ENCODE measurements around the gene RNFT2.
"Not testable (repeated sequence)": the region's sequence is repeated elsewhere in the genome, so short reads cannot be mapped to it uniquely, and the experiment has no call there.

The RNFT2 gene

GRCh38 chr12:116792403-116792802, 54.3 kb downstream of the RNFT2 start:
- in situ Hi-C loops (cut with HindIII; ENCODE audit: low sequenced_read_pairs) = no loop called here

DNA sequence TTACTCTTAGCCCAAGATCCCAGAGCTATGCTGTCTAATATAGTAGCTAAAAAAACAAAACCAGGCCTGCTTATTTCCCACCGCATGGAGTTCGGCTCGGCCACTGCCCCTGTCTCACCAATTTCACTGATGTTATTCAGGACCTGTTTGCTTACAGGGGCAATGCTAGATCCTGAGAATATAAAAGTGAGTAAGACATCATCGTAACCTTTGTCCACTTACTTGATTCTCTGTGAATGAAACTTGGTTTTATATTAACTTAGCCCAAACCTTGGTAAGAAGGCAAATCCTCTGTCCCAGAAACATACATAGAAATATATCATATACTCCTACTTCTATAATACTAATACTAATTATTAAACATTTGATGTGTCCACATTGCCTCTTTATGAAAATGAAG, 56.6 kb downstream of the RNFT2 start:
- in situ Hi-C loops (cut with HindIII; ENCODE audit: low sequenced_read_pairs) = no loop called here

DNA sequence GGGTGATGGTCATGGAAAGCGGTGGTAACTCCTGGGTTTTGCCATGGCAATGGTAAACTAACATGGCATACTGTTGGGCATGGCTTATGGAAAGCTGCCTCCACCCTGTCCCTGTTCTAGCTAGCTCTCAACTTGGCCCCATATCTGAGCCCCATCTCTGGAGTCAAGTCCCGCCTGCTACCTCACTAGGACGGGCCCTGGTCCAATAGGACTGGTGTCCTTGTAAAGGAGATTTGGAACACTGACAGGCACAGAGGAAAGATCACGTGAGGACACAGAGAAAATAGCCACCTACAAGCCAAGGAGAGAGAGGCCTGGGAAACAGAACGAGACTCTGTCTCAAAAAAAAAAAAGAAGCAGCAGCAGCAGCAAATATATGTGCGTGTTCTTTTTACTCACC, 59.8 kb downstream of the RNFT2 start:
- in situ Hi-C loops (cut with HindIII; ENCODE audit: low sequenced_read_pairs) = no loop called here

DNA sequence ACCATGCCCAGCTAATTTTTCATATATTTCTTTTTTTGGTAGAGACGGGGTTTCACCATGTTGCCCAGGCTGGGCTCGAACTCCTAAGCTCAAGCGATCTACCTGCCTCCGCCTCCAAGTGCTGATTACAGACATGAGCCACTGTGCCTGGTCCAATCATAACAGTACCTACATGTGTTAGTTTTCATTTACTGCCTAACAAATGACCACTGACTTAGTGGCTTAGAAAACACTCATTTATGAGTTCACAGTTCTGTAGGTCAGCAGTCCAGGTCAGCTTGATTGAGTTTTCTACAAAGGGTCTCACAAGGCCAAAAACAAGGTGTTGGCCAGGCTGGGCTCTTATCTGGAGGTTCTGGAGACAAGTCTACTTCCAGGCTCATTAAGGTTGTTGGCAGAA, 60.6 kb downstream of the RNFT2 start:
- in situ Hi-C loops (cut with HindIII; ENCODE audit: low sequenced_read_pairs) = no loop called here

- in situ Hi-C loops (cut with HindIII; ENCODE audit: low sequenced_read_pairs) = no loop called here
Measured at GRCh38 chr12:116799955-116800354, 61.8 kb downstream of the RNFT2 start.

GRCh38 chr12:116800918-116801317, 62.8 kb downstream of the RNFT2 start:
- in situ Hi-C loops (cut with HindIII; ENCODE audit: low sequenced_read_pairs) = no loop called here

GRCh38 chr12:116802018-116802417, 63.9 kb downstream of the RNFT2 start:
- in situ Hi-C loops (cut with HindIII; ENCODE audit: low sequenced_read_pairs) = no loop called here

DNA sequence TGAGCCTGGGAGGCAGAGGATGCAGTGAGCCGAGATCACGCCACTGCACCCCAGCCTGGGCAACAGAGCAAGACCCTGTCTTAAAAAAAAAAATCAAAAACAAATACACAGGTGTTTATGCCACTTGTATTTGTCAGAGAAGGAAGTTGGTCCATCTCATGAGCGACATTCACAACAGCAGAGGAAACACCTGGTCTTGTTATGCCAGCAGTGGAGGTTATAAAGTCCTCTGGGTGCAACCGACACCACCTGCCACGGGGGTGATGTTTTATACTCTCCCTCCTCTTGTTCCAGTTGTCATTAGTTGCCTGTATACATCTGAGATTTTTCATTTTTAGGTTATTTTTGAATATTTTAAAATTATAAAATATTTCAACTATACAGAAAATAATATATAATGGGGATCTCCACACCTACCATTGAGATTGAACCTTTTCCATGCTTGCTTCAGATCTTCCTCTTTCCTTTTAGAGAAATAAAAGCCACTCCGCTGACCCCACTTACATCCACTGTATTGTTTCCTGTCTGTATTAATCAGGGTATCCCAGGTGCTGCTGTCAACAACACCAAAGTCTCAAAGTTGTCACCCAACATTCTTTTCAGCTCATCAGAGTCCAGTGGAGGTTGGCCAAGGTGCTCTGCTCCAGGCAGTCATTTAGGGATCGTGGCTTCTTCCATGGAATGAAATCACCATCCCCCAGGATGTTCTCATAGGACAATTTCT, 65.1 kb downstream of the RNFT2 start:
- in situ Hi-C loops (cut with HindIII; ENCODE audit: low sequenced_read_pairs) = no loop called here

GRCh38 chr12:116804051-116804450, 65.9 kb downstream of the RNFT2 start:
- in situ Hi-C loops (cut with HindIII; ENCODE audit: low sequenced_read_pairs) = no loop called here

GRCh38 chr12:116806845-116807440, 68.8 kb downstream of the RNFT2 start:
- in situ Hi-C loops (cut with HindIII; ENCODE audit: low sequenced_read_pairs) = no loop called here

DNA sequence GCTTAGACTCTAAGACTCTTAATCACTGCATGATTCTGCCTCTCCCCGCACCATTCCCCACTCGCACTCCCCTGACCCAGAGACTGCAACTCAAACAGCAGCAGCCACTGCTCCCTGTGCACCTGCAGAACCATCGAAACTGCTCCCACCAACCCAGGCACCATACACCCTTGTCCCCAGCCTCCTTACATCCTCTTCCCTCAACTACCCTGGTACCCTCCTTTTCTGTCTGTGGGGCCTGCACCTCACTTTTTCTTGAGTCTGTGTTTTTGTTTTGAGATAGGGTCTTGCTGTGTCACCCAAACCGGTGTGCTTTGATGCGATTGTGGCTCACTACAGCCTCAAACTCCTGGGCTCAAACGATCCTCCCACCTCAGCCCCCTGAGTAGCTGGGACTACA, 69.4 kb downstream of the RNFT2 start:
- in situ Hi-C loops (cut with HindIII; ENCODE audit: low sequenced_read_pairs) = no loop called here

- in situ Hi-C loops (cut with HindIII; ENCODE audit: low sequenced_read_pairs) = no loop called here
Measured at GRCh38 chr12:116808113-116809105, 70.3 kb downstream of the RNFT2 start.

GRCh38 chr12:116812238-116812637, 74.1 kb downstream of the RNFT2 start:
- in situ Hi-C loops (cut with HindIII; ENCODE audit: low sequenced_read_pairs) = no loop called here

DNA sequence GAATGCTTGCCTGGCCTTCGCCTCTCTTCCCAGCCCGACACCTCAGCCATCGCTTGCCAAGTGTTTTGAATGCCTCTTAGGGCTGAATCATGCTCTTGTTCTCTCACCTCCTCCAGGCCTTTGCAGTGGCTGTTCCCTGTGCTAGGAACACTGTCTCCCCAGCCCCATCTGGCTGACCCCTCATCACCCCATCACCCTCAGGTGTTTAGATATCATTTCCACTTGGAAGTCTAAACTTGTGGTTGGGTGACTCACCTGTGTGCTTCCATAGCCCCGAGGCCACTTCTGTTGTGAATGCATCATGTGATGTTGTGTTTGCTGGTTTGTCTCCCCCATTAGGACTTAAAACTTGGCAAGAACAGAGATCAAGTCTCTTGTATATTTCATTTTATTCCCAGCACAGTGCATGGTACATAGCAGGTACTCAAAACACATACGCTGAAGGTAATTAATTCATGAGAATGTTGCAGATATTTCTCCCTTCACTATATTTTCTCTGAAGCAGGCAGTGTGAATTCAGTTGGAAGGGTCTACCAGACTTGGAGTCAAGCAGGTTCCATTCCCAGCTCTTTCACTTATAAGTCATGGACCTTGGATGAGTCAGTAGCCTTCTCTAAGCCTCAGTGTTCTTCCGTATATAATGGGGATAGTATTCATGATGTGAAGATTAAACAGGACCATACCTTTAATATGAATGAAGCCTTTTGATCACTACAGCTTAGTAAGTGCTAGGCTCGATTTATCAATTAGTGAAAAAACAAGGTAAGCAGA, 75.3 kb downstream of the RNFT2 start:
- in situ Hi-C loops (cut with HindIII; ENCODE audit: low sequenced_read_pairs) = no loop called here

DNA sequence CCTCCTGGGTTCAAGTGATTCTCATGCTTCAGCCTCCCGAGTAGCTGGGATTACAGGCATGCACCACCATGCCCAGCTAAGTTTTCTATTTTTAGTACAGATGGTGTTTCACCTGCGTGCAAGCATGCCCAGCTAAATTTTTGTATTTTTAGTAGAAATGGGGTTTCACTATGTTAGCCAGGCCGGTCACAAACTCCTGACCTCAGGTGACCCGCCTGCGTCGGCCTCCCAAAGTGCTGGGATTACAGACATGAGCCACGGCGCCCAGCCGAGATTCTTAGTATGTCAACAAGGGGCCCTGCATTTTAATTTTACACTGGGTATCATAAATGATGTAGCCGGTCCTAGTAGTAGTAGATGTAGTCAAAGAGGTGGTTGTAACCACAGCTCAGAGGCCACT, 76.7 kb downstream of the RNFT2 start:
- in situ Hi-C loops (cut with HindIII; ENCODE audit: low sequenced_read_pairs) = not testable (repeated sequence)

GRCh38 chr12:116818341-116818856, 80.3 kb downstream of the RNFT2 start:
- in situ Hi-C loops (cut with HindIII; ENCODE audit: low sequenced_read_pairs) = no loop called here

GRCh38 chr12:116818948-116819832, 81.1 kb downstream of the RNFT2 start:
- in situ Hi-C loops (cut with HindIII; ENCODE audit: low sequenced_read_pairs) = no loop called here

- in situ Hi-C loops (cut with HindIII; ENCODE audit: low sequenced_read_pairs) = no loop called here
Measured at GRCh38 chr12:116820064-116820656, 82.0 kb downstream of the RNFT2 start.

DNA sequence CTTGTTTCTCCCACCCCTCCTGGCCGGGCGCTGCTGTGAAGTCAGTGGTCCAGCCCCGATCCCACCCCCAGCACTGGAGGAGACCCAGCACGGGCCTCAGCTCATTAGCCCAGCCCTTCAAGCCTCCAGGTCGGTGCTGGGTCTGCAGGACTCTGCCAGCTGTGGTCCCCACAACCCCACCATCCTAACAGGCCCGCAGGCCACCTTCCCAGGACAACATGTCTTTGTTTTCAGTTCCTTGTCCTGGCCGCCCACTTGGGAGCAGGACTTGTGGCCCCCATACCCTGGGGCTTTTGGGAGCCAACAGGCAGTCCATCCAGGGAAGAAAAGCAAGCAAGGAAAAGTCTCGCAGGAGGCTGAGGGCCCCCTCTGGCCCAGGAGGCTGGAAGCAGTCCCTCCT, 83.2 kb downstream of the RNFT2 start:
- in situ Hi-C loops (cut with HindIII; ENCODE audit: low sequenced_read_pairs) = no loop called here
